Measurements from ENCODE around the gene ABHD16A. TPM values are rescaled to one million over a fixed set of nuclear protein-coding genes. Genes with fewer than 3 reads are reported as not detected.
A peak's percentile ranks its signal among the peaks of the same experiment; 100 is the strongest.

The ABHD16A gene
- total and polyA plus RNA-seq, 2 of the 13 experiments (the other 11 are each of a cell fraction or from before 2014, with no cell fraction given), result 43.5 to 45.4 TPM

GRCh38 chr6:31664790-31665500, 38.2 kb downstream of the ABHD16A start, which contains the start of gene GPANK1 (continued):
- TF ChIP-seq AHDC1 (CRISPR knock-in tag; IDR thresholded peaks at IDR 0.05; ENCODE audit: borderline replicate concordance) (peak; percentile 38; the same call in 1 of the 2 replicates), ZNF253 (CRISPR knock-in tag; IDR thresholded peaks at IDR 0.05; ENCODE audit: borderline replicate concordance) (0 out of 2 replicates have a peak, but pooled peaks have one; percentile 26), ZNF737 (CRISPR knock-in tag; IDR thresholded peaks at IDR 0.05; ENCODE audit: borderline replicate concordance) (0 out of 2 replicates have a peak, but pooled peaks have one; percentile 24), RBFOX2 (IDR thresholded peaks at IDR 0.05; ENCODE audit: low read depth, low read length) (no peak), TAF1 (CRISPR knock-in tag; IDR thresholded peaks at IDR 0.05) (peak; percentile 42), ZNF441 (CRISPR knock-in tag; IDR thresholded peaks at IDR 0.05; ENCODE audit: borderline replicate concordance) (peak; percentile 7; the same call in 1 of the 2 replicates), ZNF557 (CRISPR knock-in tag; IDR thresholded peaks at IDR 0.05) (no peak; the same call in 1 of the 2 replicates), ZNF33B (CRISPR knock-in tag; IDR thresholded peaks at IDR 0.05) (no peak), MTF1 (CRISPR knock-in tag; IDR thresholded peaks at IDR 0.05) (peak; percentile 68; the same call in 1 of the 2 replicates), ZSCAN30 (CRISPR knock-in tag; IDR thresholded peaks at IDR 0.05) (no peak), ZNF598 (CRISPR knock-in tag; IDR thresholded peaks at IDR 0.05; ENCODE audit: borderline replicate concordance) (peak; percentile 72), SRSF4 (IDR thresholded peaks at IDR 0.05; ENCODE audit: low read depth, low read length, poor library complexity, severe bottlenecking) (no peak), CEBPG (CRISPR knock-in tag; IDR thresholded peaks at IDR 0.05) (peak; percentile 50)
- TF ChIP-seq, protein P1, sequence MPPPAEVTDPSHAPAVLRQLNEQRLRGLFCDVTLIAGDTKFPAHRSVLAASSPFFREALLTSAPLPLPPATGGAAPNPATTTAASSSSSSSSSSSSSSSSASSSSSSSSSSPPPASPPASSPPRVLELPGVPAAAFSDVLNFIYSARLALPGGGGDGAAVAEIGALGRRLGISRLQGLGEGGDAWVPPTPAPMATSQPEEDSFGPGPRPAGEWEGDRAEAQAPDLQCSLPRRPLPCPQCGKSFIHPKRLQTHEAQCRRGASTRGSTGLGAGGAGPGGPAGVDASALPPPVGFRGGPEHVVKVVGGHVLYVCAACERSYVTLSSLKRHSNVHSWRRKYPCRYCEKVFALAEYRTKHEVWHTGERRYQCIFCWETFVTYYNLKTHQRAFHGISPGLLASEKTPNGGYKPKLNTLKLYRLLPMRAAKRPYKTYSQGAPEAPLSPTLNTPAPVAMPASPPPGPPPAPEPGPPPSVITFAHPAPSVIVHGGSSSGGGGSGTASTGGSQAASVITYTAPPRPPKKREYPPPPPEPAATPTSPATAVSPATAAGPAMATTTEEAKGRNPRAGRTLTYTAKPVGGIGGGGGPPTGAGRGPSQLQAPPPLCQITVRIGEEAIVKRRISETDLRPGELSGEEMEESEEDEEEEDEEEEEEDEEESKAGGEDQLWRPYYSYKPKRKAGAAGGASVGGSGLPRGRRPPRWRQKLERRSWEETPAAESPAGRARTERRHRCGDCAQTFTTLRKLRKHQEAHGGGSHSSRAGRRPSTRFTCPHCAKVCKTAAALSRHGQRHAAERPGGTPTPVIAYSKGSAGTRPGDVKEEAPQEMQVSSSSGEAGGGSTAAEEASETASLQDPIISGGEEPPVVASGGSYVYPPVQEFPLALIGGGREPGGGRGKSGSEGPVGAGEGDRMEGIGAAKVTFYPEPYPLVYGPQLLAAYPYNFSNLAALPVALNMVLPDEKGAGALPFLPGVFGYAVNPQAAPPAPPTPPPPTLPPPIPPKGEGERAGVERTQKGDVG (CRISPR knock-in tag; IDR thresholded peaks at IDR 0.05; ENCODE audit: borderline replicate concordance), result no peak
- TF ChIP-seq, protein P2, sequence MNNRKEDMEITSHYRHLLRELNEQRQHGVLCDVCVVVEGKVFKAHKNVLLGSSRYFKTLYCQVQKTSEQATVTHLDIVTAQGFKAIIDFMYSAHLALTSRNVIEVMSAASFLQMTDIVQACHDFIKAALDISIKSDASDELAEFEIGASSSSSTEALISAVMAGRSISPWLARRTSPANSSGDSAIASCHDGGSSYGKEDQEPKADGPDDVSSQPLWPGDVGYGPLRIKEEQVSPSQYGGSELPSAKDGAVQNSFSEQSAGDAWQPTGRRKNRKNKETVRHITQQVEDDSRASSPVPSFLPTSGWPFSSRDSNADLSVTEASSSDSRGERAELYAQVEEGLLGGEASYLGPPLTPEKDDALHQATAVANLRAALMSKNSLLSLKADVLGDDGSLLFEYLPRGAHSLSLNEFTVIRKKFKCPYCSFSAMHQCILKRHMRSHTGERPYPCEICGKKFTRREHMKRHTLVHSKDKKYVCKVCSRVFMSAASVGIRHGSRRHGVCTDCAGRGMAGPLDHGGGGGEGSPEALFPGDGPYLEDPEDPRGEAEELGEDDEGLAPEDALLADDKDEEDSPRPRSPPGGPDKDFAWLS (CRISPR knock-in tag; IDR thresholded peaks at IDR 0.05; ENCODE audit: borderline replicate concordance), result no peak
